NCI-H1694 (cell line): ENCODE data around the gene CDC27.
"Not testable (repeated sequence)": the region's sequence is repeated elsewhere in the genome, so short reads cannot be mapped to it uniquely, and the experiment has no call there.

Source experiments
- DNase-seq: peaks from one replicate; lab custom pipeline; 2025; lab: John Stamatoyannopoulos, UW

Gene CDC27

GRCh38 chr17:47131761-47132160 lies 57.3 kb downstream of the CDC27 start:
- DNase-seq: no peak

GRCh38 chr17:47126835-47127234 lies 62.3 kb downstream of the CDC27 start:
- not testable (repeated sequence) for DNase-seq

- not testable (repeated sequence) for DNase-seq
Observed at GRCh38 chr17:47123262-47123661, 65.8 kb downstream of the CDC27 start.

- no peak for DNase-seq
Observed at GRCh38 chr17:47120521-47121095, 68.5 kb downstream of the CDC27 start.

GRCh38 chr17:47119746-47120520 lies 69.2 kb downstream of the CDC27 start:
- no peak for DNase-seq

- DNase-seq: no peak
Observed at GRCh38 chr17:47117386-47117785, 71.7 kb downstream of the CDC27 start.

GRCh38 chr17:47106130-47106529 lies 83.0 kb downstream of the CDC27 start:
- no peak for DNase-seq

GRCh38 chr17:47105246-47105645 lies 83.8 kb downstream of the CDC27 start:
- DNase-seq: not testable (repeated sequence)

GRCh38 chr17:47102914-47103313 lies 86.2 kb downstream of the CDC27 start:
- DNase-seq: no peak

GRCh38 chr17:47099987-47100711 lies 88.9 kb downstream of the CDC27 start:
- peak; percentile 94 for DNase-seq

- no peak for DNase-seq
Observed at GRCh38 chr17:47099451-47099986, 89.6 kb downstream of the CDC27 start.

- no peak for DNase-seq
Observed at GRCh38 chr17:47096343-47096742, 92.8 kb downstream of the CDC27 start.

GRCh38 chr17:47095268-47095667 lies 93.8 kb downstream of the CDC27 start:
- DNase-seq: no peak

GRCh38 chr17:47087093-47087492 lies 102.0 kb downstream of the CDC27 start:
- DNase-seq: no peak

GRCh38 chr17:47085736-47086135 lies 103.4 kb downstream of the CDC27 start:
- no peak for DNase-seq

- no peak for DNase-seq
Observed at GRCh38 chr17:47078801-47079200, 110.3 kb downstream of the CDC27 start.

GRCh38 chr17:47077576-47077975 lies 111.5 kb downstream of the CDC27 start:
- no peak for DNase-seq

- DNase-seq: no peak
Observed at GRCh38 chr17:47076171-47076570, 112.9 kb downstream of the CDC27 start.

GRCh38 chr17:47074361-47074760 lies 114.7 kb downstream of the CDC27 start:
- DNase-seq: not testable (repeated sequence)

- DNase-seq: not testable (repeated sequence)
Observed at GRCh38 chr17:47073629-47074028, 115.5 kb downstream of the CDC27 start.

GRCh38 chr17:47072886-47073285 lies 116.2 kb downstream of the CDC27 start:
- no peak for DNase-seq

GRCh38 chr17:47071171-47071570 lies 117.9 kb downstream of the CDC27 start:
- DNase-seq: not testable (repeated sequence)

GRCh38 chr17:47070266-47070665 lies 118.8 kb downstream of the CDC27 start:
- DNase-seq: not testable (repeated sequence)
